ENCODE measurements around the gene AQP6.

DNA sequence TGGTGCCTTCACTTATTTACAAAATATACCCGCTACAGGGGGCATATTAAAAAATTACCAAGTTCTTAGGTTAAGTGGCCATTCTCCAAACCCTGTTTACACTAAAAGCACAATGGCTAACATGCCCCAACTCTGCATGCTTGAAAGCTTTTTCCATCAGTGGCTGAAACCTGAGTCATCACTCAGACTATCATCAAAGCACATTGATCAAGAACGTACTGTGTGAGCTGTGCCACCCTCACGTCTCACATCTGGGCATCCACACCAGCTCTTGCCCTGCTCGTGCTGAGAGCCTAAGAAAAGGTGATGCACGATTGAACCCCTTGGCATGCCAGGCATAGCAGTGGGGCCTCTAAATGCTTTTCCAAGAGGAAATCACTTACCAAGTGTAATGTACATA, 13.2 kb downstream of the AQP6 start:
- TF ChIP-seq EP300 (IDR thresholded peaks at IDR 0.05), result no peak
- TF ChIP-seq, protein P1, sequence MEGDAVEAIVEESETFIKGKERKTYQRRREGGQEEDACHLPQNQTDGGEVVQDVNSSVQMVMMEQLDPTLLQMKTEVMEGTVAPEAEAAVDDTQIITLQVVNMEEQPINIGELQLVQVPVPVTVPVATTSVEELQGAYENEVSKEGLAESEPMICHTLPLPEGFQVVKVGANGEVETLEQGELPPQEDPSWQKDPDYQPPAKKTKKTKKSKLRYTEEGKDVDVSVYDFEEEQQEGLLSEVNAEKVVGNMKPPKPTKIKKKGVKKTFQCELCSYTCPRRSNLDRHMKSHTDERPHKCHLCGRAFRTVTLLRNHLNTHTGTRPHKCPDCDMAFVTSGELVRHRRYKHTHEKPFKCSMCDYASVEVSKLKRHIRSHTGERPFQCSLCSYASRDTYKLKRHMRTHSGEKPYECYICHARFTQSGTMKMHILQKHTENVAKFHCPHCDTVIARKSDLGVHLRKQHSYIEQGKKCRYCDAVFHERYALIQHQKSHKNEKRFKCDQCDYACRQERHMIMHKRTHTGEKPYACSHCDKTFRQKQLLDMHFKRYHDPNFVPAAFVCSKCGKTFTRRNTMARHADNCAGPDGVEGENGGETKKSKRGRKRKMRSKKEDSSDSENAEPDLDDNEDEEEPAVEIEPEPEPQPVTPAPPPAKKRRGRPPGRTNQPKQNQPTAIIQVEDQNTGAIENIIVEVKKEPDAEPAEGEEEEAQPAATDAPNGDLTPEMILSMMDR (IDR thresholded peaks at IDR 0.05), result no peak

Data from stomach (tissue), 4 donors.